IPS-NIHi7 (cell line): Measurements from ENCODE around the gene CEP128.

Experiments
- DNase-seq: peaks from one replicate; pipeline ENCODE4 v3.0.0; 2012; ENCODE audit warnings: mixed read lengths; ENCODE audit errors: extremely low spot score

Gene CEP128

DNA sequence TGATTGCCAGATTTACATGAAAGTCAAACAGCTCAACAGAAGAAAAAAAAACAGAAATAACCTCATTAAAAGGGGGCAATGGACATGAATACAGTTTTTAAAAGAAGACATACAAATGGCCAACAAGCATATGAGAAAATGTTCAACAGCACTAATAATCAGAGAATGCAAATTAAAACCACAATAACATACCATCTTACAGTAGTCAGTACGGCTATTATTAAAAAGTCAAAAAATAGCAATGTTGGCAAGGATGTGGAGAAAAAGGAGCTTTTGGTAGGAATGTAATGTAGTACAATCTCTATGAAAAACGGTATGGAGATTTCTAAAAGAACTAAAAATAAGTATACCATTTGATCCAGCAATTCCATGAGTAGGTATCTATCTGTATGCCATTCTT is 272.1 kb downstream of the CEP128 start:
- DNase-seq, result no peak

DNA sequence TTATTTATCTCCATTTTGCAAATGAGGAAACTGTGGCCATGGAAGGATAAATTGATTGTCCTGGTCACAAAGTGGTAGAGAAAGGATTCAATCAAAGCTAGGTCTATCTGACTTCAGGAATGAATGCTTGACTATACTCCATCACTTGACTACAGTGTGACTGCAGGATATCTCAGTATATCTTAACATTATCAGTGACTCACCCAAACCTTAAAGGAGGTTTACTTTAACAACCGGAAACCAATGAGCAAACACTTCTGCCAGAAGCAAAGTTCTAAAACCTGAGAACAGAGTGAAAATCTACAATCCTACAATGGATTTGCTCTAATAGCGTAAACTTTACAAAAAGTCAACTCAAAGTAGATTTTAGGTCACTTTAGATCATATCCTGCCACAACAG is 277.0 kb downstream of the CEP128 start:
- peak; percentile 13 for DNase-seq

DNA sequence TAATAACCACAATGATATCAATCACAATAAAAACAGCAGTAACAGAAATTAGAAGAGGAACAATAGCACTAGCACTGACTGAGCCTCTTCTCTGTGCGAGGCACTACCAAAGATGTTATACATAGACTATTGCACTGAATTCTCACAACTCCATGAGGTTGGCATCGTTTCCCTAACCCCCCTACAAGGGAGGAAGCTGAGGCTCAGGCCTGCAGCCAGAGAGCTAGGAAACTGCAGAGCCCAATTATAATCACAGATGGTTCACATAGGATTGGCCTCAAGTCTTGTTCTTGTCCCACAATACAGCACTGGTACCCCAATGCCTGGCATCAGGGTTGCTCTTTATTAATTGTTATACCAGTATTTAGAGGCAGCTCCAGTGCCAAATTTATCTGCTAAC is 278.0 kb downstream of the CEP128 start:
- DNase-seq, result no peak

DNA sequence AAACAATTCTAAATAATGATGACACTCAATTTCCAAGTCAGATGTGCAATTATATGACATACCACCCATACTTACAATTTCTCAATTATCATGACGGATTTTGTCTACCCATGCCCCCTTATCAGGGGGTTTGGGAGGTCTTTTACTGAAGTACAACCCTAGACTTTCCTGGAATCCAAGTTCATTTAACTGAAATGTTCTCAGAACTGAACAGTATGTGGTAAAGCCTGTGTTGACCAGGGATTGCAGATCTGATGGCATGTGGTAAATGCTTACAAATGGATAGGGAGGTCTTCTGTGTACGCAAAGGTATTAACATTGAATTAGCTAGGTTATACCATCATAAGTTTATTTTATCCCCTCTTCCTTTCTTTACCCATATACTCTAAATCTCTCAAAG is 281.8 kb downstream of the CEP128 start:
- no peak for DNase-seq

DNA sequence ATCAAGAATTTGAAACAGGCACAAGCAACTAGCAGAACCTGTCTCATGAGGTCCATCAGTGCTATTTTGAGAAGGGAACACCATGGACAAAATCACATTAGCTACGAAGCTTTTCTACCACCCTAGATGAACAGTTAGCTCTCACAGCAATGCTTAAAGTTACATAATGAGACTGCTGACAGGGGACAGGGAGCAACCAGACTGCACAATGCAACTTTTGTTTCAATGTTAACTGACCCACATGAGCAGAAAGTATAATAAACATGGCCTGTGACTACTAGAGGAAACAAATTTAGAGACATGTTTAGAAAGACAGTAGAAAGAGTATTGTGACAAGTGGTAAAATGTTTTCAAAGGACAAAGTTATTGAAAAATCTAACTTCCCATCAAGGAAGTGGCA is 282.8 kb downstream of the CEP128 start:
- DNase-seq, result no peak

DNA sequence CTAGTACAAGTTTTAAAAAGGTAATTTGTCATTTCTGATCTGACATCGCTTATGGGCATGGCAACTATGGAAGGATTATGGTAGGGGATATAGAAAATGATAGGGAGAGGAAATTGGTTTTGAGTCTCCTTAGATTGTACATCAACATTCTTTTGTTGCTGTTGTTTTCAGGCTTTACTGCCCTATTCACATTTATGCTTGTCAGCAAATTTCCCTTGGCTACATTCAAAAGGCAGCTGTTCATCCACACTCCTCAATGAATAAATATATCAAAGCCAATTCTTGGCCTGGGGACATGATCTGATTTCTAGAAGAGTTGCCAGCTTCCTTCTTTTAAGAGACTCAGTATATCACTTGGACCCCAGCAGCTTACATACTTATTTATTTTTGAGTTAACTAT is 283.4 kb downstream of the CEP128 start:
- DNase-seq, result no peak

DNA sequence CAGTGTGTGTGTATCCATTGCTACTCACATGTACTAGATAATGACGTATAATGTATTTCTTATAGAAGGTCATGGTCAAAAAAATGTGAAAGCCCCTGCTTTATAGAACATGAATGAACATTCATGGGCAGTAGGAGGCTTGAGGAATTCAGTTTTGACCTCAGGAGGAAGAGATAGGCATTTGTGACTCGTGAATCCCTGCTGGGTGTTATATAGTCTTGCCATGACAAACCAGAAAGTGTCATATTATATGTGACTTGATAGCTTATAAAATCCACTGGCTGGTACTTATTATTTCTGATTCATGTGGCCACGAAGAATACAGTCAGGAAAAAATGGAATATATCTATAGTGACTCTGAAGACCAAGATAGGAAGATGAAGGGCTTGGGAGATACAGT is 287.6 kb downstream of the CEP128 start:
- DNase-seq, result no peak

DNA sequence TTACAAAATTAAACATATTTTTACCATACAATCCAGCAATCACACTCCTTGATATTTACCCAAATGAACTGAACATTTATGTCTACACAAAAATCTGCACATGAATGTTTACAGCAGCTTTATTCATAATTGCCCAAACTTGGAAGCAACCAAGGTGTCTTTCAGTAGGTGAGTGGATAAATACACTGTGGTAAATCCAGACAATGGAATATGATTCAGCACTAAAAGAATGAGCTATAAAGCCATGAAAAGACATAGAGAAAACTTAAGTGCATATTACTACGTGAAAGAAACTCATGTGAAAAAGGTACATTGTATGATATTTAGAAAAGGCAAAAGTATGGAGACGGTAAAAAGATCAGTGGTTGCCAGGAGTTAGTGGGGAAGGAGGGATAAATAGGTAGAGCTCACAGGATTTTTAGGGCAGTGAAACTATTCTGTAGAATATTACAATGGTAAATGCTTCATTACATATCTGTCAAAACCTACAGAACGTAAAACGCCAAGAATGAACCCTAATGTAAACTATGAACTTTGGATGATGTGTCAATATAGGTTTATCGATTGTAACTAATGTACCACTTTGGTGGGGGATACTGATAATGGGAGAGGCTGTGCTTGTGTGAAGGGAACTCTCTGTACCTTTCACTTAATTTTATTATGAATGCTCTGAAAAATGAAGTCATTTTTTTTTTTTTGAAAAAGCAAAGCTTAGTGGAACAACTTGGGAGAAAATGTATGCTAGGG is 295.7 kb downstream of the CEP128 start:
- DNase-seq, result no peak

DNA sequence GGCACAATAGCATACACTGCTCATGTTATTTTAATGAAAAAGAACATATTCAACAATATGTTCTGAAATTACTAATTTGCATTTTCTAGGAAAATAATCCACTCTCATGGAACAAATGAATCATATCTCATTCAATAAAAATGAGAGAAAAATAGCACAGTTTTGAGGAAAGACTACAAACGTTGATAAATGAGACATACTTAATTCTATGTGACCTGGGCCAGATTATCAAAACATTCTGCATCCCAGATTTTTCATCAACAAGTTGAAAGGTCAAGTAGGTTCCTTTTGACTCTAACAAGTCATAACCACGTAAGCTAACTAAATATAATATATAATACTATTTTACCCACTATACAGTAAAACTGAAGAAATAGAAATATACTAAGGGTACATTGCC is 296.7 kb downstream of the CEP128 start:
- DNase-seq, result no peak

DNA sequence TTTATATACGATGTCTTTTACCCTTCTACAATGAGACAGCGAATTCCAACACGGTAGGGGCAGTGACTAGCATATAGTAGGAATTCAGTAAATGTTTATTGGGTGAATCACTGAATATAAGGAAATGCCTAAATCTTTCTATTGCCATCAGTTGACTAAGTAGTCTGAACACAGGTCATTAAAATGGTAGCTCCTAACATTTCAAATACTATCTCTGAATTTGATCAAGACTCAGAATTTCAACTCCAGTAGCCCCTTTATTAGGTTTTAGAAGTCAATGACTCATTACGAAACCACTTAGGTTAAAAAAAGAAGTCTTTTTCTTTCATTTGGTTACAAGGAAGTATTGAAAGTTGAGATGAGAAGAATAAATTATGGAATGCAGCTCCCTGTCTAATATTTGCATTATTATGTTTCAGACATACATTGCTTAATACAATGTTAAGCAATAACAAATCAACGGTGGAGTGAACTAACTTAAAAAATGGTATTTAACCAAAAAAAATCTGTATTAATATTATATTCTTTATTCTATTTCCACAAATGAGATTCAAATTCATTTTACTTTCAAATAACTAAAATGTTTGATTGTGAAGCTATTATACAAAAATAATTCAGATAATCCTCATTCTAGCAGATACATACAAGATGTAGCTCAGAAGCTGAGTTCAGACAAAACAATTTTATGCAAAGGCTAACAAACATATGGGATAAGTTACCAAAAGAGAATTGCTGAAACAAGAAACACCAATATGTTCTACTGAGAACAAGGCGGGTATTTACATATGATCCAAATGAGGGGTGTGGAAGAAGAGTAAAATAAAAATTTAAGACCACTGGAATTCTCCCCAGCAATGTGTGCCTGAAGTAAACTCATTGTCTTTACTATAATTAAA is 302.7 kb downstream of the CEP128 start:
- DNase-seq, result no peak

DNA sequence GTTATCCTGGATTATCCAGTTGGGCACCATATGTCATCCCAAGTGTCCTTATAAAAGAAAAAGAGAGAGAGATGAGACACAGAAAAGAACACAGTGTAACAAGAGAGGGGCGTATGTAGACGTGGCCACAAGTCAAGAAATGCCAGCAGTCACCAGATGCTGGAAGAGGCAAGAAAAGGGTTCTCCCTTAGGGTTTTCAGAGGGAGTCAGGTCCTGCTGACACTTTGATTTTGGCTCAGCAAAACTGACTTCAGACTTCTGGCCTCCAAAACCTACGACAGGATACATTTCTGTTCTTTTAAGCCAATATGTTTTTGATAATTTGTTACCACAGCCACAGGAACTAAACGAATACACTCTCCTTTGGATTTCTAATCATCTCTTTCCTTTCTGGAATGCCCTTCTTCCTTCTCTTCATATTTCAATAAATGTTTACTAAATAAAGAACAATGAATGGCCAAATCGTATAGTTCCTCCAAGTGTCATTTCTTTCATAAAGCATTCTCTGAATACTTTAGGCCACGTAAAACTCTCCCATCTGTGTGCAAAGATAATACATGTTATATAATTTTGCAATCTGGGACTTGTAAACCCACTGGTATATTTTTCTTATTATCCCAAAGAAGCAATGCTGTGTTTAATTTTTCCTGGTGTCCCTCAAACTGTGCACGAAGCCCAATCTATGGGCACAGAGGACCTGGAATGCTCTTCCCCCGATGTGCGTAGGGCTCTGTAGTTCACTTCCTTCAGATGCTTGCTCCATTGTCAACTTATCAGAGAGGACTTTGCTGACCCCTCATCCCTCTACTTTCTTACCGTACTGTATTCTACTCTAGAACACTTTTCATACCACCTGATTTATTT is 303.6 kb downstream of the CEP128 start:
- no peak for DNase-seq

DNA sequence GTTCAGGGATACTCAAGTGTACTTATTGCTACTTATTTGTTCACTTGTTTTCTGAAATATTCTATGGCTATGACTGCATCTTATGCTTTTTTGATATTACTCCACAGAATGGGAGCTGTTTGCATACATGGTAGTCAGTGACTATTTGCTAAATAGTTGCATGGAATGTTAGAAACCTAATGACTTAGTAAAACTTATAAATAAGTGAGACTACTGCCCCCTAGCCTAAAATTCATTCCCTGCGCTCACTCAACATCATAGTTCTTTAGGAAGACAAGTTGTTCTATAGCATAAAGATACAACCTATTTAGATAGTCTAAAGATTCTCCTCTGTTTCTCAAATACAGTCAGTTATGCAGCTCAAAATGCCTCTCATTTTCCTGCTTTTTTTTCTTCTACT is 305.5 kb downstream of the CEP128 start:
- peak; percentile 12 for DNase-seq

DNA sequence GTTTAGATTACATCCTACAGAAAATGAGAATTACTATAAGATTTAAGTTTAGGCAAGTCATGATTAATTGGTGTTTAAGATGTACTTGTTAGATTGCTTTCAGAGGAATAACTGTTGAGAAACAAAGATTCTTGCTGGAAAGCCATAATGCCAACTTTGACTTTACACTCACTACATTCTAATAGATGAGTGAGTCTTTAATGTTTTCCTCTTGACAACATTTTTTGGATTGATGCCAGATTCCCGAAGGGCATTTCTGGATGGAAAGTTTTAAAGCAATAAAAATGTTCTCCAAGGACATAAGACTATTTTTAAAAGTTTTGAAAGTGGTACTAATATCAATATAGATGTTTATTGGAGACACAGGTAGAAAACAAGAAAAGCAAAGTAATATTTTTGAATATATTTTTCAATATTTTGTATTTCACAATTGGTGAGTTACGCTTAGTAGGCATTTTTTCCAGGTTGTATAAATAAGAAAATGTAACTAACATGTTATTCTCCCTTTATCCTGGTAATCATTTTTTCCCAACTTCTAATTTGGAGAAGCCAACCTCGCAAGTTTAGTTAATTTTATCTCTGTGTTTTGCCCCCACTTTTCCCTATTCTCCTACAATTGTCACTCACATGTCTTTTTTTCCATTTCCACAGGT is 307.3 kb downstream of the CEP128 start:
- no peak for DNase-seq

DNA sequence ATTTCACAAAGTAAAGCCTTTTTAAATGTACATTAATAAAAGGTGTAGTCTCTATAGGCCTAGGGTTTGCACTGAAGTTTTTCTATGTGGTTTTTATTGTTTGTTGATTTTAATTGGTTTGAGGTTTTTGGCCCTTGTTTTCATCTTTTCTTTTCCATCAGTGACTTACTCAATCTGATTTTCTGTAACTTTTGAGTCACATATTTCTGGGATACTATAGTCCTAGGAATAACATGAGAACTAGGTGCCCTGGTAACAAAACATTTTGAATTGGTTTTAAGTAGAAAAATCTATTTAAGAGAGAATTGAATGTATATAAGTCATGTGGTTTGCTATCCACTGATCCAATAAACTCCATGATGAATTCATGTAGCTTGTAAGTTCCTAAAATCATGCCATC is 311.9 kb downstream of the CEP128 start:
- DNase-seq, result no peak

DNA sequence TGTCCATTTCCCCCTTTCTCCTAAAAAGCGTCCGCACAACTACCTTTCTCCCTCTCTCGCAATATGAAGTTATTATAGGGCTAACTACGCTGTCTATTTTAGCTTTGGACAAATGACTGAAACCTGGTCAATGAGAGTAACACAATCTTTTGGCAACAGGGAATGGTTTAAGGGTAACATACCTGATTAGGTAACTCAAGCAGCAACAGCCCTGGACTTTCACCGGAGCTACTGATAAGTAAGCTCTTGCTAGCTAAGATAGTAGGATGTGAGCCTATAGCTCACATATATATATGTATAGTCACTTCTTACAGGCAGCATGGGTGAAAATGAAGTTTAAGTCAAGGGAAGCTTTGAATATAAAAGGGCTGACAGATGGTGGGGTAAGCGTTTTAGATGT is 313.0 kb downstream of the CEP128 start:
- no peak for DNase-seq

DNA sequence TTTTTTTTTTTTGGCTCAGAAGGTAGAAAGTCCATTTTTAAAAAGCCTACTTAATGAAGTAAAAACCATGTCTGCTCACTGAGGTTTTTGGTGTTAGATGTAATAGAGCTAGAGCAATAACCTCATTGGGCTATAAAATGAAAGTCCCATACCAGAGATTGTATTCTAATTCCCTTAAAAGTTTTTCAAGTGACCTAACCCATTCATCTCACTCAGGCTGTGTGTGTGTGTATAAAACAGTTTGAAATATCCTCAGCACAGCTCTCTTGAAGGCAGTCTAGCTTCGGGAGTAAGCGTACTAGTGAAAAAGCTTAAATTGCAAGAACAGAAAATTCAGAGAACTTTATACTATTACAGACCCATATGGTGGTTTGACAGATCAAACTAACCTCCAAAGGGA is 313.8 kb downstream of the CEP128 start:
- no peak for DNase-seq

DNA sequence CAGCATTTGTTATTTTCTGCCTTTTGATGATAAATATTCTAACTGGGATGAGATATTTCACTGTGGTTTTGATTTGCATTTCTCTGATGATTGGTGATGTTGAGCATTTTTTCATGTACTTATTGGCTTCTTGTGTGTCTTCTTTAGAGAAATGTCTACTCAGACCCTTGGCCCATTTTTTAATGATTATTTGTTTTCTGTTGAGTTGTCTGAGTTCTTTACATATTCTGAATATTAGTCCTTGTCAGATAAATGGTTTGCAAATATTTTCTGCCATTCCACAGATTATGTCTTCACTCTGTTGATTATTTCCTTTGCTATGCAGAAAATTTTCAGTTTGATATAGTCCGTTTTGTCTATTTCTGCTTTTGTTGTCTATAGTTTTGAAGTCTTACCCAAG is 317.0 kb downstream of the CEP128 start:
- DNase-seq, result no peak

DNA sequence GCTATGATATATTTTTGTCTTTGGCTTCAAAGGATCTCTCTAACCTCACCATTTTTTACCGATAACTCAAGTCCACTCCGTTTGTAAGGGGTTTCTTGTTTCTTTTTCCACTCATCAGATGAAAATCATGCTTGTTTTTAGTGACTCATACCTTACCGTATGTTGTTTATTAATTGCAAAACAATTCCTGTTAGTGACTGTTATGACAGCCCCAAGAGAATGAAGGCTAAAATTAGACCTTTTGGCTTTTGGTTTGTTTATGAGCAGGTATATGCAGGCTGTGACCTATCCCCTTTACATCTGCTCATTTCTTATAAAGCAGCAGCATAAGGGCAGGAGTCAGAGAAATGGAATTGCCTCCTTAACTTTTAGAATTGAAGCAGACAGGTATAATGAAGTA is 319.8 kb downstream of the CEP128 start:
- no peak for DNase-seq

DNA sequence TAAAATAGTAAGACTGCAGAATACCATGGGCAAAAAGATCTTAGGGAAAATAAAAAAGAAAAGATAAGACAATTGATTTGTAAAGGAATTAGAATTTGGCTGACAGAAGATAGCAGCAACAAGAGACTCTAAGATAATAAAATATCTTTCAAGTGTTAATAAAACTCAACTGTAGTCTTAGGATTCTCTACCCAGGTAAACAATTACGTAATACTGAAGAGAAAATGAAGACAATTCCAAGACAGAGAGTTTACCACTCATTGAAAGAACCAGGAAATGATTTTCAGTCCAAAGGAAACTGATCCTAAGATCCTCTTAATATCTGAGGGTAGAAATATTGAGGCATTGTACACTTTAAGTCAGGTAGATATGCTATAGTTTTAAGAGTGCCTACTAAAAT is 321.1 kb downstream of the CEP128 start:
- no peak for DNase-seq

DNA sequence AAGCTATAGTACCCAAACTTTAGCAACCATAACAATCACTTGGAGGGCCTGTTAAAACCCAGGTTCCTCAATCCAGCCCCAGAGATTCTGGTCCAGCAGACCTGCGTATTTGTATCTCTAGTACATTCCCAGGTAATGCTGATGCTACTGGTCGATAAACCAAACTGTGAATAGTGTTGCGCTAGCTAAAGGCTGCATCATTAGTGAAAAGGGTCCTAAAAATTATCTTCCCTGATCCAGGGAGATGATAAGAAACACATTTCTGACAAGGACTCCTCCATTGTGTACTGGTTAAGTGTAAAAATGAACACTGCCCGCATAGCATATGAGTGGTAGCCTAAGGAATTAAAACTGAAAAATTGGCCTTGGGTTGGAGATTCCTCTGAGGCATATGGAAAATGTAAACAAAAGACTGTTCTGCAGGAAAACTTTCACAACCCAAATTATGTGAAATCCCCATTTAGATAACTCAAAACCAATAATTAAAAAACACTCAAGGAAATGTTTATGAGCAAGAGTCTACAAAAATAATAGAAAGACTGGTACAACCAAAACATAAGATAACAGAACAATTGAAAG is 322.7 kb downstream of the CEP128 start:
- no peak for DNase-seq

DNA sequence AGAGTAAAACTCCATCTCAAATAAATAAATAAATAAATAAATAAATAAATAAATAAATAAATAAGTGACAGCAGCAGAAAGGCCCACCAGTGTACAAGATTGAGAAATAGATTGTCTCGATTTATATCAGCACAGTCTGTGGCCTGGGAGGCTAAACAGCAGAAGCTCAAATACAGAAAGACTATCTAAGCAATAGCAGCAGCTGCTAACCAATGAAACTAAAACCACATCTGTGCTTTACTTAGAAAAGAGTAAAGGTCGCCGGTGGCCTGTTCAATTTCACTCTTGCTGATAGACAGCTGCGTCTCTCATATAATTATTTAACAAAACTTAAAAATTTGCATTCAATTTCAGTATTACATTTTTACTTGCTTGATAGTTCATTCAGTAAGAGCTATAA is 325.7 kb downstream of the CEP128 start:
- DNase-seq, result no peak
